SIG-M5 treated with dmso at 0.1 percent for 504 hours (cell line): ENCODE measurements around the gene TRPC5OS.
A peak's percentile ranks its signal among the peaks of the same experiment; 100 is the strongest.

Source experiments
- DNase-seq: peaks from one replicate; lab custom pipeline; 2025; ENCODE audit not compliant: unreplicated experiment; lab: John Stamatoyannopoulos, UW

Gene TRPC5OS

DNA sequence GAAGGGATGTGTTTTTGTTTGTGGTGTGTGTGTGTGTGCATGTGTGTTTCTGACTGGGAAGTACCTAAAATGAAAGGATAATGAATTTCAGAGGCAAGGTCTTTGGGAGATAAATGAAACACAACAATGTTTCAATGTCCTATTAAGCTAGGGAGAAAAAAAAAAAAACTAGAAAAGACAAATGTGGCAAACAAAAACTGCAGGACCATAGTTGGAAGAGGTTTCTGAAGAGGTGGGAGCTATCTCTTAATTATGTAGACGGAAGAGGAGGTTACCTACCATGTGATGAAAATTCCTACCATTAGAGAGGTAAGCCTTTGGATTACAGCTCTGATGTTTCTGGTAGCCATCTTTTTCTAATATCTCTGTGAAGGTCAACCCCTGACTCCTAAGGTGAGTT lies at the start of gene TRPC5OS:
TRPC5OS (plus strand) TSS at position 301 of the 400 bp plus-strand sequence. CDS start 25,669 bp downstream, outside the sequence.
- no peak for DNase-seq

DNA sequence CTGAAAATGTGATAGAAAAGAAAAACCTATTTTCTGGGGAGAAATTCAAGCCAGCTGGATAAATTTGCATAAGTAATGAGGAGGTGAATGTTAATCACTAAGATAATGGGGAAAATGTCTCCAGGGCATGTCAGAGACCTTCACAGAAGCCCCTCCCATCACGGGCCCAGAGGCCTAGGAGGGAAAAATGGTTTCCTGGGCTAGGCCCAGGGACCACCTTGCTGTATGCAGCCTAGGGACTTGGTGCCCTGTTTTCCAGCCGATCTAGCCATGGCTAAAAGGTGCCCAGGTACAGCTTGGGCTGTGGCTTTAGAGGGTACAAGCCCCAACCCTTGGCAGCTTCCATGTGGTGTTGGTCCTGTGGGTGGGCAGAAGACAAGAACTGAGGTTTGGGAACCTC lies 46.6 kb upstream of the TRPC5OS start:
- DNase-seq: no peak

DNA sequence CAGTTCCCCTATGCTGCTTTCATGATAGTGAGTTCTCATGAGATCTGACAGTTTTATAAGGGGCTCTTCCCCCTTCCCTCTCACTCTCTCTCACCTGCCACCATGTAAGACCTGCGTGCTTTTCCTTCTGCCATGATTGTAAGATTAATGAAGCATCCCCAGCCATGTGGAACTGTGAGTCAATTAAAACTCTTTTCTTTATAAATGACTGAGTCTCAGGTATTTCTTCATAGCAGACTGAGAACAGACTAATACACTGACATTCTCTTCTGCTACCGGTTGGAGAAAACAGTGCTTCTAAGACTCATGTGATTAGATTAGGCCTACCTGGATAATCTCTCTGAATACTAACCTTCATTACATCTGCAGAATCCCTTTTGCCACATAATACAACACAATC lies 45.4 kb upstream of the TRPC5OS start:
- no peak for DNase-seq

DNA sequence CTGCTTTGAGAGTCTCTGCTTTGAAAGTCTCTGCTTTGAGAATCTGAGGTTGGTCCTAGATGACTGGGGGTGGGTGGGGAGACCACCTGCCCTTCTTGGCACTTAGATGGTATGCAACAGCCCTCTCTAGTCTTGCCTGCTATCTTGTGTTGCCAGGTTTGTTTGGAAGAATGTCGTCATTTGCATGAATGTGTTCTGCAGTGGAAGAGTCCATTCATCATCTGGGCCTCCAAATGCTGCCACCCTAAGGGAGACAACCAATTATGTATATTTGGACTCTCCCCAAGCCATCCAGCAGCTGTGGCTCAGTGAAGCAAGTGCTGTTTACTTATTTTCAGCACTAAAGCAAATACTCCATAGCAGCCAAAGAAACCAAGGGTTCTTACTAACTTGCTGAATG lies 44.6 kb upstream of the TRPC5OS start:
- DNase-seq: no peak

GRCh38 chrX:111837197-111837596 lies 38.8 kb upstream of the TRPC5OS start:
- no peak for DNase-seq

DNA sequence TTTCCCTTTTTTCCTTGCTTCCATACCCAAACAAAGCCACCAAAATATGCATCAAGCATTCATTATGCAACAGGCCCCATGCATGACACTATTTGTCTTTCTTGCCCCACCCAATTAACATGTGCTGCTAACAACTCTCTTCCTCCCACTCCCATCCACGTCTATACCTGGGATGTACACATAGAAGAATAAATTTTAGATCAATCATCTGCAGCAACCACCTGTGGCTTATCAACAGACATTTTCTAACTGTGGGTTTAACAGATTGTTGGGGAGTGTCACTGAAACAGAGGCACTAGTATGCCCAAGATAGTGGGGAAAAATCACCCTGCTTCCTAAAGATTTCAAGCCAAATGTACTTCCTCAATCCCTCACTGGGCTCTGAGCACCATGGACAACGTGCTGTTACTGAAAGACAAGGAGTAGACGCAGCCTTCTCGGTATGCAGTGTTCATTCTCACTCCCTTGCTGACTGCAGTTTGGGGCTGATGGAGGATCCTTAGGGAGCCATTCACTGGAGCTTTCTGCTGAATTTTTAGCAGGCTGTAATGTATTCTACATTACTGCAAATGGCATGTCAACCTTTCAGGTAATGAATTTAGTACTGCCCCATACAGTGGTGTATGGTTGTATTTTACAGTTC lies 28.4 kb upstream of the TRPC5OS start:
- DNase-seq: no peak

DNA sequence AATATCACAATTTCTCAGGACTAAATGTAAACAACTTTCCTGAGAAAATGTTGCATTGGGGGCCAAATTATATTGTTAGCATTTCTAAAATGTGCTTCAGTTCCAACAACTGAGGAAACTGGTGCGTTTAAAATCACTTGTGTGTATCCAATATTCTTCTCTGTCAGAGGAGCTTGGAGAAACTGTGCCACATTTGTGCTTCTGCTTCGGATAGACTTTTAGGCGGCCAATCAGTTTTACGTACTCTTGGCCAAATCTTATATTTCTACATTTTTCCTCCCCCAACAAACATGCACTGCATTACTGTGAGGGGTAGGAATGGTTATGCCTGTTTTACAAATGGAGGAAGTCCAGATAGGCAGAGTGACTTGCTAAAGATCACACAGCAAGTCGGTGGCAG lies 27.4 kb upstream of the TRPC5OS start:
- DNase-seq: no peak

DNA sequence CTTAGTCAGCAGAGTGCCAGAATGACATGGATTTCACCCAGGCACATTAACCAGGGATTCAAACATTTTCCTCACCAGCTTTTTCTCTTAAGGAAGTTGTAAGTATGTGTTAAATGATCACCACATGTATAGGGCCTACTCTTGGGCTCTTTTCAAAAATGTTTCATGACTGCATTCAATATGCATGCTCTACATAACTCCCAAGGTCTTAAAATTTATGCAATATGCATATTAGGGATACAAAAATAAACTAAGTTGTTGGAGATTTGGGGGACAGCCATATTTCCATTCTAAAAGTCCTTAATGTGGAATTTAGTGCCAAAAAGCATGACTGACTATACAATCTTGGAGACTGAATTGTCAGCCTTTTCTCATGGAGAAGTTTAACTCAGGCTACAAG lies 25.0 kb upstream of the TRPC5OS start:
- DNase-seq: no peak

- no peak for DNase-seq
These were observed 21.2 kb upstream of the TRPC5OS start for GRCh38 chrX:111854556-111855490.

GRCh38 chrX:111857534-111858060 lies 18.4 kb upstream of the TRPC5OS start:
- DNase-seq: no peak

DNA sequence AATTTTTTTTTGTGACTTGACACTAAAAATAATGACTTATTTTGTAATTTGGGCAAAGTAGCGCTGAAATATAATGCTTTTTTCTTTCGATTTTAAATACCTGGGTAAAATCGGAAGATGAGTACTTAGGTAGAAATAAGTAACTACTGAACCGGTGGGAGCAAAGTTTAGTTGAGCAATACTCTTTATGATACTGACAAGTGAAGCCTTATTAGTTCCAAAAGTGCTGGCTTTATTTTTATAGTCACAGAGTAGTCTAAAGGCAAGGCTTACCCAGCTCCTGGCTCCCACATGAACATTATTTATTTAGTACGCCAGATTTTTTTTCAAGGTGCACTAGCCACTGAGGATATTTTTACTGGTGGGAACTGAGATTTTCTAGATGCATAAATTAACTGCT lies 14.4 kb upstream of the TRPC5OS start:
- no peak for DNase-seq

DNA sequence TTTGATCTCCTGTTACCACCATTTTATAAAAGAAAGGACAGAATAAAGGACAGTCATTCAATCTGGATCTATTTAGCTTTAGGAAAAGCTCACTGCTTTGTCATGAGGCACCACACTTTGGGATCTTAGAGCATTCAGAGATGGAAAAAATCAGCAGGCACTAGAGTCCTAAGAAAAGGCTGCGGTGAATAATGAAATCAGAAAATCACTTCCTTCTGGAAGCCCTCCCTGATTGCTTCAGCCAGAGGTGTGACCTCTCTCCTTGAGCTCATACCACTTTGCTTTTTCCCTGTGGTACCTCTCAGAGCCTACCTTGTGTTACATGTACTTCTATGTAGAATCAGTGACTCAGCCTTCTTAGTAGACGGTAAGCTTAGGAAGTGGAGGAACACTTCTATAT lies 8.7 kb upstream of the TRPC5OS start:
- no peak for DNase-seq

DNA sequence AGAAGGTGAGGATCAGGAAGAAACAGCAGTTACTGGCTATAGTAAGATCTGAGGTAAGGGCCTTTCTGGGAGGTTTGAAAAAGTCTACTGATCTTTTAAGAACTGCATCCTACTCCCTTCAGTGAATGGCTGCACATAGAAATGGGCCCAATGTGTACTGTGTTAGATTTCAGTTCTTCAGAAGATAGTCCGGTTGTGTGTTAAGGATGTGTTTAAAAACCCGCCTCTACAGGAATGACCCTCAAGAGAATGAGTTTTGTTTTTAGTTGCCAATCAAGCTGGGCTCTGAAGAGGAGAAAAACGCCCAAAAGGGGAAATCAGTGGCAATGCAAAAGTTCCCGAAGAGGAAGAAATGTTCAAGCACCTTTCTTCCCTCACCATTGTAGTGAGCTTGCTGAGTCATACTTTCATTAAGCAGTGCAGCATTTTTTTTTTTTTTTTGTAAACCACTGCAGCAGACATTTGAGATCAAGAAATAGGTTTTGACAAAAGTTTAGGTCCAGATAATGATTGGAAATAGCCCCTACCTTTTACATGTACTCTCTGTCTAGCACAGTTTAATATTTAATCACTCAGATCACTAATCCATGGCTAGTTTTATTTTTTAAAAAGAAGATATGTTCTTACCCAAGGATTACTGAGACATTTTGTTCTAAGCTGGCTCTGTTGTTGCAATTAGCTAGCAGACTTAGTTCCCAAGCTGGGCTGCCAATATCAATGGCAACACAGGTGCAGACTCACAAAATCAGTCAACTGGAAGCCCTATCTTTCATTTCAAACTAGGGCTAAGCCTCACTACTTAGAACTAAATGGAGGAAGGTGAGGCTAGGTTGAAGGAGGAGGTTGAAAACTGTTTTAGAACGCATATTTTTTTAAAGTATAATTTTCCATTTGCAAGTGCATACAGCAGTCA lies 7.0 kb upstream of the TRPC5OS start:
- no peak for DNase-seq

- peak; percentile 47 for DNase-seq
These were observed 6.3 kb upstream of the TRPC5OS start for GRCh38 chrX:111869639-111870034.

GRCh38 chrX:111874241-111874640 lies 1.7 kb upstream of the TRPC5OS start:
- no peak for DNase-seq

- DNase-seq: no peak
These were observed 665 bp downstream of the TRPC5OS start for GRCh38 chrX:111876646-111877045.

DNA sequence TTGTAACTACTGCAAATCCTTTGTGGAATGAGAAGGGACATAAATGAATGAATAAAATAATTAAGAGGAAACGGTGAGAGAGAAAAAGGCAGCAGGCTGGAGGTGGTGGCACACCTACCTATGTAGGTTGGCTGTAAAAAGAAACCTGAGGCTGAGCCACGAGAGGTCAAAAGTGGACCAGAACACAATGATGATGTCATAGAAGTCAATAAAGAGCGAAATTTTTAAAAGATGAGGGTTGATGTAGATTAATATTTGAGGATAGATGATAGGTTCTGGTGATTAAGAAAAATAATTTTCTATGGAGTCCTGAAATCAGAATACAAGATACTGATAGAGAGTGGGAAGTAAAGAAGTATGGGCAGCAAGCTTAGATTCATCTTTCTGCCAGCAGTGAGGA lies 1.7 kb downstream of the TRPC5OS start:
- no peak for DNase-seq

GRCh38 chrX:111880735-111881134 lies 4.8 kb downstream of the TRPC5OS start:
- no peak for DNase-seq

DNA sequence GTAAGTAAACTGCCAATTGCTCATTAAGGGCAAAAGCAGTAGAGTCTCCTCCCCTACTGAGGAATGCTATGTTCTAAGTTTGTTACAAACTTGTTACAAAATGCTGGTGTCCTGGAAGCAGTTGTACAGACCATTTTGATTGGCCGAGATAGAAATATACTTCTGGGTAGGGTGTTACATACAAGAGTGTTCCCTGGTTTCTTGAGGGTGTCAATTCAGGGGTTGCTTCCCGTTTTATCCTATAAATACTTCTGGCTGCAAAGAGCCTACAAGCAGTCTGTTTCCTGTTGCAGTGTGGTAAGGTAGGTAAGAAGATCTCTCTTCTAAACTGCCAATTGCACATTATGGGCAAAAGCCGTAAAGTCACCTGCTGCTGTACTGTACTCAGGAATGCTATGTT lies 5.7 kb downstream of the TRPC5OS start:
- DNase-seq: no peak

GRCh38 chrX:111886678-111887077 lies 10.7 kb downstream of the TRPC5OS start:
- no peak for DNase-seq

DNA sequence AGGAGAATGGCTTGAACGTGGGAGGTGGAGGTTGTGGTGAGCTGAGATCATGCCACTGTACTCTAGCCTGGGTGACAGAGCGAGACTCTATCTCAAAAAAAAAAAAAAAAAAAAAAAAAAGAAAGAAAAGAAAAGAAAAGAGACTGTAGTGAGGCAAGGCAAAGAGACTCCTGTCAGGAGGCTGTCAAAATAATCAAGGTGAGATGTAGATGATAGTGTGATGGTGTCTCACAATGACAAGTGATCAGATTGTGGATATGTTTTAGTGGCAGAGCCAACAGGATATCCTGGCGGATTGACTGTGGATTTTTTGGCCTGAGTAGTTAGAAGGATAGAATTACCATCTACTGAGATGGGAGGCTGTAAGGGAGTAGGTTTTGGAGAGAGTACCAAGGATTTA lies 12.6 kb downstream of the TRPC5OS start:
- no peak for DNase-seq
